Gastroesophageal sphincter (tissue), 3 donors: ENCODE data around the gene BANF2.

Source experiments
- CTCF ChIP-seq, 4 experiments: fragments of 200-600 bp in 2 of 4; fragments of 450-650 bp in 2 of 4; sonication (generic) in 1 of 4; IDR thresholded peaks; one replicate each; pipeline ENCODE4 v1.5.1; 2017 to 2019; ENCODE audit warnings: antibody characterized with exemption in 4 of 4, mild to moderate bottlenecking in 2 of 4, moderate library complexity in 2 of 4
- EP300 ChIP-seq: sonication (generic); formaldehyde crosslinking; IDR thresholded peaks from one replicate; pipeline ENCODE4 v1.6.1; 2017; ENCODE audit warnings: antibody characterized with exemption, mild to moderate bottlenecking
- POLR2A ChIP-seq, 2 donors: fragments of 450-650 bp; IDR thresholded peaks; one replicate each; pipeline ENCODE4 v1.6.1; 2017; ENCODE audit warnings: antibody characterized with exemption in 2 of 2, mild to moderate bottlenecking in 2 of 2, moderate library complexity in 1 of 2
- POLR2AphosphoS5 ChIP-seq: sonication (generic); formaldehyde crosslinking; IDR thresholded peaks from one replicate; pipeline ENCODE4 v1.6.1; 2017; ENCODE audit warnings: antibody characterized with exemption

GRCh38 chr20:17709361-17710293 lies 9.9 kb downstream of the BANF2 start:
- TF ChIP-seq POLR2A (IDR thresholded peaks at IDR 0.05) (no peak), CTCF (IDR thresholded peaks at IDR 0.05) (no peak), POLR2AphosphoS5 (no peak), EP300 (no peak)
